Urinary bladder (tissue), 4 donors: ENCODE measurements around the gene SUN1. TPM values are rescaled to one million over a fixed set of nuclear protein-coding genes. Genes with fewer than 3 reads are reported as not detected.
"Not testable (repeated sequence)": the region's sequence is repeated elsewhere in the genome, so short reads cannot be mapped to it uniquely, and the experiment has no call there.

Source experiments
- DNase-seq: peaks from one replicate; pipeline ENCODE4 v3.0.0-alpha.2; 2015; ENCODE audit errors: extremely low spot score
- H3K27ac ChIP-seq: one replicate; pipeline ENCODE4 v1.5.1; 2013; ENCODE audit warnings: low read depth, mild to moderate bottlenecking, moderate library complexity
- H3K36me3 ChIP-seq: one replicate; pipeline ENCODE4 v1.6.1; 2013; ENCODE audit warnings: mild to moderate bottlenecking, moderate library complexity; ENCODE audit not compliant: insufficient read depth
- H3K4me1 ChIP-seq: one replicate; pipeline ENCODE4 v1.6.1; 2013; ENCODE audit warnings: mild to moderate bottlenecking, moderate library complexity; ENCODE audit not compliant: insufficient read depth
- H3K4me3 ChIP-seq: one replicate; pipeline ENCODE4 v1.5.1; 2013; ENCODE audit warnings: low read depth, low read length
- WGBS: extraction: QIAGEN DNeasy Blood & Tissue Kit; methylation state at CpG from one replicate; pipeline ENCODE4 v1.1.7; 2013; 5-methylcytosine and 5-hydroxymethylcytosine counted together
- polyA plus RNA-seq: library from polyadenylated mRNA; stranded (reverse); fragments of 200-250 nt; gene quantifications from one replicate; pipeline ENCODE4 v1.2.3, GENCODE V29; 2013
- total RNA-seq: library from RNA; depleted of rRNA; stranded (reverse); fragments of >200 nt; gene quantifications from one replicate; pipeline ENCODE4 v1.2.3, GENCODE V29; 2014
- donor health status: healthy with polysubstance abuse.
- donor health status: healthy.

The SUN1 gene
- total and polyA plus RNA-seq, 2 donors: 103 to 238 TPM

- not testable (repeated sequence) for DNase-seq, H3K4me1 ChIP-seq, H3K4me3 ChIP-seq, H3K36me3 ChIP-seq, H3K27ac ChIP-seq
- 98% methylated on average over 35 of the region's 37 CpGs for WGBS
These were observed 14.8 kb downstream of the SUN1 start for GRCh38 chr7:846958-847650.

- not testable (repeated sequence) for H3K27ac ChIP-seq, H3K36me3 ChIP-seq, DNase-seq, H3K4me1 ChIP-seq, H3K4me3 ChIP-seq
- 98% methylated on average over 20 of the region's 28 CpGs for WGBS
These were observed 15.5 kb downstream of the SUN1 start for GRCh38 chr7:847728-848127.

- no peak overlapping the region for H3K27ac ChIP-seq
- no peaks in the 10 kb centered on the region for H3K4me1 ChIP-seq
- DNase-seq: no peak
- peaks cover 11% of the 10 kb centered on the region for H3K36me3 ChIP-seq
- 93% methylated on average over 14 of the region's 14 CpGs for WGBS
- no peak overlapping the region for H3K4me3 ChIP-seq
These were observed 16.9 kb downstream of the SUN1 start for GRCh38 chr7:849145-849544.

- Histone ChIP-seq H3K36me3 (peaks cover 9% of the 10 kb centered on the region), H3K4me1 (no peaks in the 10 kb centered on the region), H3K4me3 (no peak overlapping the region), H3K27ac (no peak overlapping the region)
- 94% methylated on average over 19 of the region's 19 CpGs for WGBS
- no peak for DNase-seq
These were observed 17.5 kb downstream of the SUN1 start for GRCh38 chr7:849781-850180.

GRCh38 chr7:851204-851603, 18.9 kb downstream of the SUN1 start:
- peaks cover 9% of the 10 kb centered on the region for H3K36me3 ChIP-seq

GRCh38 chr7:853366-854117, 21.3 kb downstream of the SUN1 start:
- H3K36me3 ChIP-seq: peaks cover 13% of the 10 kb centered on the region

More at GRCh38 chr7:851204-851603, 18.9 kb downstream of the SUN1 start:
- Histone ChIP-seq H3K4me3 (no peak overlapping the region), H3K4me1 (no peaks in the 10 kb centered on the region), H3K27ac (no peak overlapping the region)
- WGBS: 93% methylated on average over 14 of the region's 14 CpGs
- no peak for DNase-seq

GRCh38 chr7:854118-854775, 22.0 kb downstream of the SUN1 start:
- 92% methylated on average over 32 of the region's 32 CpGs for WGBS
- H3K4me3 ChIP-seq: no peak overlapping the region
- H3K4me1 ChIP-seq: no peaks in the 10 kb centered on the region
- H3K36me3 ChIP-seq: peaks cover 13% of the 10 kb centered on the region
- no peak overlapping the region for H3K27ac ChIP-seq
- no peak for DNase-seq

More at GRCh38 chr7:853366-854117, 21.3 kb downstream of the SUN1 start:
- no peak overlapping the region for H3K4me3 ChIP-seq
- WGBS: 91% methylated on average over 33 of the region's 33 CpGs
- no peak overlapping the region for H3K27ac ChIP-seq
- no peaks in the 10 kb centered on the region for H3K4me1 ChIP-seq
- no peak for DNase-seq

GRCh38 chr7:855686-856369, 23.6 kb downstream of the SUN1 start:
- WGBS: 93% methylated on average over 29 of the region's 29 CpGs
- no peak for DNase-seq
- peaks cover 16% of the 10 kb centered on the region for H3K36me3 ChIP-seq

GRCh38 chr7:856444-857095, 24.3 kb downstream of the SUN1 start:
- H3K4me3 ChIP-seq: no peak overlapping the region
- WGBS: 94% methylated on average over 30 of the region's 30 CpGs
- H3K4me1 ChIP-seq: no peaks in the 10 kb centered on the region
- peaks cover 20% of the 10 kb centered on the region for H3K36me3 ChIP-seq
- no peak for DNase-seq
- no peak overlapping the region for H3K27ac ChIP-seq

More at GRCh38 chr7:855686-856369, 23.6 kb downstream of the SUN1 start:
- no peak overlapping the region for H3K27ac ChIP-seq
- no peak overlapping the region for H3K4me3 ChIP-seq
- no peaks in the 10 kb centered on the region for H3K4me1 ChIP-seq

GRCh38 chr7:857661-858060, 25.4 kb downstream of the SUN1 start:
- no peak overlapping the region for H3K4me3 ChIP-seq
- no peaks in the 10 kb centered on the region for H3K4me1 ChIP-seq
- DNase-seq: no peak
- 77% methylated on average over 9 of the region's 9 CpGs for WGBS
- H3K27ac ChIP-seq: no peak overlapping the region
- peaks cover 20% of the 10 kb centered on the region for H3K36me3 ChIP-seq

GRCh38 chr7:859359-860030, 27.2 kb downstream of the SUN1 start:
- DNase-seq: no peak
- no peak overlapping the region for H3K27ac ChIP-seq
- H3K4me3 ChIP-seq: no peak overlapping the region
- 80% methylated on average over 16 of the region's 16 CpGs for WGBS
- H3K36me3 ChIP-seq: peaks cover 16% of the 10 kb centered on the region
- no peaks in the 10 kb centered on the region for H3K4me1 ChIP-seq

GRCh38 chr7:860149-860548, 27.9 kb downstream of the SUN1 start:
- H3K27ac ChIP-seq: no peak overlapping the region
- no peak overlapping the region for H3K4me3 ChIP-seq
- 95% methylated on average over 21 of the region's 21 CpGs for WGBS
- no peak for DNase-seq
- H3K36me3 ChIP-seq: peaks cover 16% of the 10 kb centered on the region
- no peaks in the 10 kb centered on the region for H3K4me1 ChIP-seq
